Spleen (tissue), 7 donors: ENCODE results near the gene TEX2.

ENCODE experiments used
- CTCF ChIP-seq, 11 experiments: fragments of 200-600 bp in 7 of 11; fragments of 450-650 bp in 4 of 11; sonication (generic) in 4 of 11; IDR thresholded peaks in 8 of 11; conservative IDR thresholded peaks in 3 of 11; 1 replicate in 7 of 11; 2 replicates in 4 of 11; pipeline versions ENCODE4 v1.4.0 to v1.8.0; 2016 to 2021; ENCODE audit warnings: antibody characterized with exemption in 11 of 11, inconsistent platforms in 4 of 11, mild to moderate bottlenecking in 1 of 11
- POLR2AphosphoS5 ChIP-seq, 3 donors: sonication (generic); formaldehyde crosslinking; IDR thresholded peaks; one replicate each; pipeline ENCODE4 v1.5.1; 2017; ENCODE audit warnings: antibody characterized with exemption in 3 of 3
- donor health status: DM: no; HTN: no; CAD: no; lungs with moderate emphysema.
- donor health status: DM: no; HTN: no; CAD: no.
- donor health status: DM: no; HTN: no; CAD: no.

DNA sequence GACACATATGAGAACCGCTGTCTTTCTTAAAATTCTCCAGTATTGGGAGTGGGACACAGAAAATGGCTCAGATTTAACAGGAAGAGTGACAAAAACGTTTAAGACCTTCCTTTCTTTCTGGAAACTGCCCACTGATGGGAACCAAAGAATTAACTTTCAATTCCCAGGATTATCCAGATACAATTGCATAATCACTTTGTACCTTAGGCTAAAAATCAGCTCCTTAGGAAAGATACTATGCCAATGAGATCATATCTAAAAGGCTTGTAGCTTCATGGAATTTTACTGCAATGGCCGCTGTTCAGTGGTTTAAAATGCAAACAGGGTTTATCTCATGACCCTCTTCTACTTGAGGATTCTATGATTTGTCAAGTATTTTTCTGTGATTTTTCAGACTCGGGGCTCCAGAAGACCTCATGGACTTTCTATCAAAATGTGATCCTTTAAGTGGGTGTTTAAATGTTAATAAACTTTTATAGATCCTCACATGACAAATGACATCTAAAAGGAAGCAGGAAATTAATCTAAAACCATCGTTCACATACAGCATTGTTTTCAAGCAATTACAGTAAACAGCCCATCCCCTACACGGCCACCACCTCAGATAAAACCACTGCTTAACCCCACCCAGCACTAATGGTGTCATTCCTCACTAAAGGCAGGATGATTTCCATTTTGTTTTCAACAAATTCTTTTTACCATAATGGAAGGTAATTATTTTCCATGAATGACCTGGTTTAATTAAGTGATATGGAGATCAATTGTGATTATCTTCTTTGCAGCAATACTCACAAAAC lies 101.5 kb downstream of the TEX2 start:
- TF ChIP-seq CTCF (IDR thresholded peaks at IDR 0.05 in 8 of 11, conservative IDR thresholded peaks at IDR 0.05 in 3 of 11) (no peak), POLR2AphosphoS5 (IDR thresholded peaks at IDR 0.05) (no peak)
